ENCODE measurements around the gene NCKAP5. TPM values are rescaled to one million over a fixed set of nuclear protein-coding genes. Genes with fewer than 3 reads are reported as not detected.

NCKAP5 gene
- total RNA-seq, 1 donor from 2014 or later, result 2.7 TPM

DNA sequence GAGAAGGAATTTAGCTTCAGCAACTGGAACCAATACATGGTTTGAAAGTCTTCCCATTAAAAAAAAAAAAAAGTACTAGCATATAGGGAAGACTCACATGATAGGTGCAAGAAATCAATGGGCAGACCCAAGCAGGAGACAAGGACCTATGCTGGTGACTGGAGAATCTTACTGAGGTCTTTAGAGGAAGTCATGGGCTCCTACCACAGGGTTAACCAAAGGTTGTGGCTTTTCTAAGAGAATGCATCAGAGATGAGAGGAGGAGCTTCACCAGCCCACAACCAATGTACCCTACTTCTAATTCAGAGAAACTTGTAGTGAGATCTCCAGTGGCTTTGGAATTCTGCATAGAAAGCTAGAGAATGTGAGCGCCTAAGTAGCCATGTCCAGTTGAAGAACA is 207.4 kb downstream of the NCKAP5 start:
- H3K27me3 ChIP-seq (ENCODE audit: insufficient read depth, low read length), result no peaks in the 10 kb centered on the region
- no peaks in the 10 kb centered on the region for H3K36me3 Mint-ChIP-seq (ENCODE audit: low read depth, unreplicated experiment)
- H4K20me1 ChIP-seq (ENCODE audit: insufficient read depth, low read length), result no peaks in the 10 kb centered on the region
- TF ChIP-seq, protein P1, sequence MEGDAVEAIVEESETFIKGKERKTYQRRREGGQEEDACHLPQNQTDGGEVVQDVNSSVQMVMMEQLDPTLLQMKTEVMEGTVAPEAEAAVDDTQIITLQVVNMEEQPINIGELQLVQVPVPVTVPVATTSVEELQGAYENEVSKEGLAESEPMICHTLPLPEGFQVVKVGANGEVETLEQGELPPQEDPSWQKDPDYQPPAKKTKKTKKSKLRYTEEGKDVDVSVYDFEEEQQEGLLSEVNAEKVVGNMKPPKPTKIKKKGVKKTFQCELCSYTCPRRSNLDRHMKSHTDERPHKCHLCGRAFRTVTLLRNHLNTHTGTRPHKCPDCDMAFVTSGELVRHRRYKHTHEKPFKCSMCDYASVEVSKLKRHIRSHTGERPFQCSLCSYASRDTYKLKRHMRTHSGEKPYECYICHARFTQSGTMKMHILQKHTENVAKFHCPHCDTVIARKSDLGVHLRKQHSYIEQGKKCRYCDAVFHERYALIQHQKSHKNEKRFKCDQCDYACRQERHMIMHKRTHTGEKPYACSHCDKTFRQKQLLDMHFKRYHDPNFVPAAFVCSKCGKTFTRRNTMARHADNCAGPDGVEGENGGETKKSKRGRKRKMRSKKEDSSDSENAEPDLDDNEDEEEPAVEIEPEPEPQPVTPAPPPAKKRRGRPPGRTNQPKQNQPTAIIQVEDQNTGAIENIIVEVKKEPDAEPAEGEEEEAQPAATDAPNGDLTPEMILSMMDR (IDR thresholded peaks at IDR 0.05; ENCODE audit: insufficient read depth, low read depth, low read length), result no peak
- no peak for TF ChIP-seq EZH2 (IDR thresholded peaks at IDR 0.05; ENCODE audit: insufficient read depth, low read length)
- no peaks in the 10 kb centered on the region for H3K9me3 ChIP-seq (ENCODE audit: insufficient read depth, low read depth, low read length)
- no peaks in the 10 kb centered on the region for H3K27me3 Mint-ChIP-seq (ENCODE audit: low read depth, unreplicated experiment)
- peaks cover 20% of the 10 kb centered on the region for H3K4me1 Mint-ChIP-seq (ENCODE audit: low read depth, unreplicated experiment)
- DNase-seq (ENCODE audit: low read depth), result no peak
- H3K9ac ChIP-seq (ENCODE audit: low read length), result no peak overlapping the region
- H3K4me3 Mint-ChIP-seq (ENCODE audit: unreplicated experiment), result no peak overlapping the region
- no peak overlapping the region for H3K4me2 ChIP-seq (ENCODE audit: low read length)
- H3K79me2 ChIP-seq (ENCODE audit: insufficient read depth, low read length), result no peaks in the 10 kb centered on the region
- H3K27ac Mint-ChIP-seq (ENCODE audit: unreplicated experiment), result no peak overlapping the region
- H3K4me1 ChIP-seq (ENCODE audit: insufficient read depth, low read length), result peaks cover 10% of the 10 kb centered on the region
- FAIRE-seq, result no peak
- no peaks in the 10 kb centered on the region for H3K9me3 Mint-ChIP-seq (ENCODE audit: unreplicated experiment)
- H3K27ac ChIP-seq (ENCODE audit: low read depth, low read length), result no peak overlapping the region
- no peak overlapping the region for H2AFZ ChIP-seq (ENCODE audit: low read depth, low read length)
- H3K36me3 ChIP-seq (ENCODE audit: insufficient read depth, low read length), result no peaks in the 10 kb centered on the region
- no peak overlapping the region for H3K4me3 ChIP-seq (ENCODE audit: insufficient read depth, low read depth, low read length)

DNA sequence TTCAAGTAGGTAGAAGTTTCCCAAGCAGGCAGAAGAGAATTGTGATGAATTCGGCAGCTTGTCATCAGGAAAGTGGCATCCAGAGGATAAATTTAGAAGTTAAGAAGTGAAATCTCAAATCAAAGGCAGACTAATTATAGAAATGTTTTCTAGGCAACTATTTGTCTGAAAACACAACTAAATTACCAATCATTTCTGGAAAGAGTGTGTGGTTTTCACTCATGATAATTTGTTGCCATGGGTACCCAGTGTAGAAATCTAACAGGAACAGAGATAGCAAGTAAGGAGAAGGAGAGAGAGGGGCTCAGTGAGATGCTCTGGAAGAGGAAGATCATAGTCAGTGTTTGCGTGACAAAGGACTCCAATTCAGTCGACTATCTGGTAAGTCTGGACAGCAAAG is 208.1 kb downstream of the NCKAP5 start:
- TF ChIP-seq, protein P1 (IDR thresholded peaks at IDR 0.05; ENCODE audit: insufficient read depth, low read depth, low read length), result no peak
- TF ChIP-seq EZH2 (IDR thresholded peaks at IDR 0.05; ENCODE audit: insufficient read depth, low read length), result no peak
- no peak overlapping the region for H3K4me3 ChIP-seq (ENCODE audit: insufficient read depth, low read depth, low read length)
- H3K36me3 ChIP-seq (ENCODE audit: insufficient read depth, low read length), result no peaks in the 10 kb centered on the region
- no peaks in the 10 kb centered on the region for H3K9me3 ChIP-seq (ENCODE audit: insufficient read depth, low read depth, low read length)
- Mint-ChIP-seq H3K27me3 (ENCODE audit: low read depth, unreplicated experiment) (no peaks in the 10 kb centered on the region), H3K9me3 (ENCODE audit: unreplicated experiment) (no peaks in the 10 kb centered on the region), H3K36me3 (ENCODE audit: low read depth, unreplicated experiment) (no peaks in the 10 kb centered on the region), H3K27ac (ENCODE audit: unreplicated experiment) (no peak overlapping the region), H3K4me1 (ENCODE audit: low read depth, unreplicated experiment) (peaks cover 20% of the 10 kb centered on the region), H3K4me3 (ENCODE audit: unreplicated experiment) (no peak overlapping the region)
- peaks cover 10% of the 10 kb centered on the region for H3K4me1 ChIP-seq (ENCODE audit: insufficient read depth, low read length)
- no peaks in the 10 kb centered on the region for H3K79me2 ChIP-seq (ENCODE audit: insufficient read depth, low read length)
- H2AFZ ChIP-seq (ENCODE audit: low read depth, low read length), result no peak overlapping the region
- no peak for FAIRE-seq
- H3K9ac ChIP-seq (ENCODE audit: low read length), result no peak overlapping the region
- no peak overlapping the region for H3K27ac ChIP-seq (ENCODE audit: low read depth, low read length)
- DNase-seq (ENCODE audit: low read depth), result no peak
- H3K4me2 ChIP-seq (ENCODE audit: low read length), result no peak overlapping the region
- H3K27me3 ChIP-seq (ENCODE audit: insufficient read depth, low read length), result no peaks in the 10 kb centered on the region
- H4K20me1 ChIP-seq (ENCODE audit: insufficient read depth, low read length), result no peaks in the 10 kb centered on the region

DNA sequence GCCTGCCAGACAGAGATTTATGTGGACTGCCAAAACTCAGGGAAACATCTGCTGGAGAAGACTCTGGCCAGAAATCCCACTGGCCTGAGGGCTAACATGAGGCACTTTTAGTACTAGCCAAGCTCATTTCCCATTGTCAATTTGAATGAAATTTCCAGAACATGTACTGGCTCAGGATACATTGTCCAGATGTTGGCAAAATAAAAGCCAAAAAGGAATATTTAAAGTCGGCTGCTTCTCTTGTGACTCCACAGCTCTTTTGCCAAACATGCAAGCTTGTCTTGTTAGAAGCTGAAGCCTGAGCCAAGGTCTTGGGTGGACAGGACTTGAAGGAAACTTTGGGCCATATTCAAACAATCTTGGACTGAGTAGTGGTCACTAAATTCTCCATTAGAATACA is 215.5 kb downstream of the NCKAP5 start:
- no peaks in the 10 kb centered on the region for H3K36me3 ChIP-seq (ENCODE audit: insufficient read depth, low read length)
- peaks cover 2% of the 10 kb centered on the region for H3K9me3 ChIP-seq (ENCODE audit: insufficient read depth, low read depth, low read length)
- Mint-ChIP-seq H3K27ac (ENCODE audit: unreplicated experiment) (no peak overlapping the region), H3K9me3 (ENCODE audit: unreplicated experiment) (peaks cover 5% of the 10 kb centered on the region), H3K4me1 (ENCODE audit: low read depth, unreplicated experiment) (no peaks in the 10 kb centered on the region), H3K27me3 (ENCODE audit: low read depth, unreplicated experiment) (peaks cover 7% of the 10 kb centered on the region), H3K4me3 (ENCODE audit: unreplicated experiment) (no peak overlapping the region), H3K36me3 (ENCODE audit: low read depth, unreplicated experiment) (no peaks in the 10 kb centered on the region)
- DNase-seq (ENCODE audit: low read depth), result no peak
- H3K4me1 ChIP-seq (ENCODE audit: insufficient read depth, low read length), result no peaks in the 10 kb centered on the region
- H3K4me3 ChIP-seq (ENCODE audit: insufficient read depth, low read depth, low read length), result no peak overlapping the region
- H4K20me1 ChIP-seq (ENCODE audit: insufficient read depth, low read length), result no peaks in the 10 kb centered on the region
- H3K9ac ChIP-seq (ENCODE audit: low read length), result no peak overlapping the region
- H3K79me2 ChIP-seq (ENCODE audit: insufficient read depth, low read length), result no peaks in the 10 kb centered on the region
- TF ChIP-seq, protein P1 (IDR thresholded peaks at IDR 0.05; ENCODE audit: insufficient read depth, low read depth, low read length), result no peak
- no peak for TF ChIP-seq EZH2 (IDR thresholded peaks at IDR 0.05; ENCODE audit: insufficient read depth, low read length)
- H3K27ac ChIP-seq (ENCODE audit: low read depth, low read length), result no peak overlapping the region
- no peak for FAIRE-seq
- no peak overlapping the region for H2AFZ ChIP-seq (ENCODE audit: low read depth, low read length)
- H3K4me2 ChIP-seq (ENCODE audit: low read length), result no peak overlapping the region
- H3K27me3 ChIP-seq (ENCODE audit: insufficient read depth, low read length), result peaks cover 2% of the 10 kb centered on the region
